ENCODE data around the gene MDM1.
A peak's percentile ranks its signal among the peaks of the same experiment; 100 is the strongest.

Gene MDM1

GRCh38 chr12:68331869-68332727 lies at the start of gene MDM1:
TSS of gene MDM1 (minus strand) at chr12:68332362. CDS start at chr12:68332245, 117 bp downstream.
- peak; percentile 96 for DNase-seq

- no peak for DNase-seq
Measured at GRCh38 chr12:68381476-68382219, 49.5 kb upstream of the MDM1 start.

DNA sequence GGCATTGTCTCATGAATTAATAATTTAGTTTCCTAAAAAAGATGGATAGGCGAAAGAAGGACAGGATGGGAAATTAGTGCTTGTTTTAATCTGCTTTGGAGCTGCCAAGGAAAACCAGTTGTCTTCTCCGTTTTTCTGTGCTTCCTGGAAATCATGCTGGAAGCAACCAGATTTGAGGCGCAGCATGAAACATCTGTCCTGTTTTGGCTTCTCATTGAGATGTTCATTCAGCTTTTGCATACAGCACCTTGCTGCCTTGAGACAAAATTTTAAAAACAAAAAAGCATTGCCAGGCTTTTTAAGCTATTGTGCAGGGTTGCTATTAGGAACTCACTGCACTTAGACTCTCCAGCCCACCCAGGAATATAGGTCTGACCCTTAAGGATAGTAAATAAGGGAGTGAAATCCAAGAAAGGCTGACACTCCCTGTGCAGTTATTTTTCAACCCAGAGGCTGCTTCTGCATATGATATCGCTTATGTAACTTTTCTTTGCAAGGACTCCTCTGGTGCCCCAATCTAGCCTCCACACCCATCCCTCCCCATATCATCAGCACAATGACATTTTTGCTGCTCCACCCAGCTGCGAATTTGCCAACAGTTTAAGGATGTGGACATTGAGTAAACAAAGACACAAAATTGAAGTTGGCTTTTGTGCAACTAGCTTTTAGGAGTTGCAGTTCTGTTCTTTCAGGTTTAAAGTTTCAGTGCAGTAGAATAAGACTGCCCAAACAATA lies 46.9 kb upstream of the MDM1 start:
- peak; percentile 35 for DNase-seq

- DNase-seq: no peak
Measured at GRCh38 chr12:68377881-68378280, 45.7 kb upstream of the MDM1 start.

- DNase-seq: no peak
Measured at GRCh38 chr12:68376901-68377300, 44.7 kb upstream of the MDM1 start.

GRCh38 chr12:68375756-68376695 lies 43.9 kb upstream of the MDM1 start:
- no peak for DNase-seq

DNA sequence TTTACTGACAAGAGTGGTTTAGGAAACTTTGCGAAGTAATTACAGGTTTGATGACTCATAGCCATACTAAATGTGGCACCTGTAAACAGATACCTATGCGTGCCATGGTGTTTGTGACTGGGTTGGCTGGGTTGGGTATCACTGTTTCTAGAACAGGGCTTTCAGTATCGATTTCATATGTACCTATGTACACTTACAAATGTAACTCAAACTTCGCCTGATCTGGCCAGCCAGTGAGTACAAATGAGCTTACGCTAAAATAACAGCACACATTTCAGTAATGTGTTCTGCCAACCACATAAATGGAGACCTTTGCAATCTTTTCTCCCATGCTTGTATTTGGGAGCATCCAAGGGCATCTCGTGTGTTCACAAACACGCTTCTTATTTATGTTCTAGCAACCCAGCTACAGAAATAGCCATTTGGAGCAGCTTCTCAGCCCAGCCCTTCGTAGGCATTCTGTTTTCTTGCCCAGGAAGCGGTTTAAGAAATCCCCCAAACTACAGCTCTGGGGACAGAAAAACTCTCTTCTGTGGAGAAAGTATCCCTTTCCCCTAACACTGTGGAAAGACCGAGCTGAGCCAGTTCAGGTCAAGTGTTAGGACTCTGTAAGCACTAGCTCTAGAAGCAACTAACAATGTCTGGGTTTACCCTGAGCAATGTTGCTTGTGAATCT lies 42.3 kb upstream of the MDM1 start:
- no peak for DNase-seq

- no peak for DNase-seq
Measured at GRCh38 chr12:68370667-68371066, 38.5 kb upstream of the MDM1 start.

DNA sequence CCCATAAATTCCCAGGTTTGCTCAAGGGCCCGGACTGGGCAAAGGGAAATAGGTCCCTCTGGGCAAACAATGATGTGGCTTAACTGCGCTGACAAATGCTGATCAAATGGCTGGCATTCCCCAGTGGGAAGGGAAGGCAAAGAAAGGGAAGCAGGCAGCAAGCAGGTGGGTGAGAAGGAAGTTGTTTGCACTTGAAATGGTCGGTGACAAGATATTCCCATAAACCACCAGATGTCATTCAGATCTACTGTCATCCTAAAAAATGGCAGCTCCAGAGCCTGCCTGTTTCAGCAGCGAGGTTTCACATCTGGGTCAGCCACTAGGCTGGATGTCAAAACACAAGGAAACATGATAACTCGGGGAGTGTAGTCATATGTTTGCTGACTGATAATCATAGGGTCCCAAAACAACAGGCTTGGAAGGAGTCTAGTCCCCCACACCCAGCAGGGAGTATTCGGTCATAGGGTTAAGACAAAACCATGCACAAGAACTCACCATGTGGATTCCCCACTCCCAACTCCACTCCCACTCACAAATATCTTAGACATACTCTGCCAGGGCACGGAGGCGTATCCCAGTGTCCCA lies 37.9 kb upstream of the MDM1 start:
- no peak for DNase-seq

- DNase-seq: no peak
Measured at GRCh38 chr12:68368327-68368726, 36.2 kb upstream of the MDM1 start.

DNA sequence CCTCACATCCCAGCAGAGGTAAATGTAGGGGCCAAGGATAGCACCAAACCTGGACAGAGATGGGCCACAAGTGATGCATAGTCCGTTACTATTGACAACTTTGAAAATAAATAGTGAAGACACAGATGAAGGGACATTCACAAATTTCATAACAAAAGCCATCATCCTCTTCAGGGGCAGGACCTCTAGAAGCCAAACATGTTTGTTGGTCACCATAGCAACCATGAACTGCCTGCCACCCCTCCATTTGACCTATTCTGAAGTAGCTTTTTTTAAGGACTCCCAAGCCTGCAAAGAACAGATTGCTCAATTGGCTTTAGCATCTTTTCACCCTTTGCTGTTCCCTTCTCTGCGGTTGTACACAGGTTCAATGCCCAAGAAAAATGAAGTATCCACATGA lies 35.7 kb upstream of the MDM1 start:
- peak; percentile 63 for DNase-seq

DNA sequence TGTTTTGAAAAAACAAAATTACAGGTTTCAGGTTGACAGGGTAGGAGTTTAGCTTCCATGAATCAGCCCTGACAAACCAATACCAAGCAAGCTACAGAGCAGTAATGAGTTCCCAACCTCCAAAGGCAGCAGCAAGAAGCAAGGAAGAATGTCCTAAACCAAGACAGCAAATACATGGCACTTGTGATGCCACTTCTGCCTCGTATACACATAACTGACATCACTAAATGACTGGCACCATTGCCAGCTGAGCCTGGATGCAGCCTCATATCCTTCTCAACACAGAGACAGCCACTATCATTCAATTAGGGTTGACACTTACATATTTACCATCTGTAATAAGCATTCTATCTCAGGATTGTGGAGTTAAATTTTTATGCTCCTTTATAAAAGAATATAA lies 35.0 kb upstream of the MDM1 start:
- DNase-seq: no peak

DNA sequence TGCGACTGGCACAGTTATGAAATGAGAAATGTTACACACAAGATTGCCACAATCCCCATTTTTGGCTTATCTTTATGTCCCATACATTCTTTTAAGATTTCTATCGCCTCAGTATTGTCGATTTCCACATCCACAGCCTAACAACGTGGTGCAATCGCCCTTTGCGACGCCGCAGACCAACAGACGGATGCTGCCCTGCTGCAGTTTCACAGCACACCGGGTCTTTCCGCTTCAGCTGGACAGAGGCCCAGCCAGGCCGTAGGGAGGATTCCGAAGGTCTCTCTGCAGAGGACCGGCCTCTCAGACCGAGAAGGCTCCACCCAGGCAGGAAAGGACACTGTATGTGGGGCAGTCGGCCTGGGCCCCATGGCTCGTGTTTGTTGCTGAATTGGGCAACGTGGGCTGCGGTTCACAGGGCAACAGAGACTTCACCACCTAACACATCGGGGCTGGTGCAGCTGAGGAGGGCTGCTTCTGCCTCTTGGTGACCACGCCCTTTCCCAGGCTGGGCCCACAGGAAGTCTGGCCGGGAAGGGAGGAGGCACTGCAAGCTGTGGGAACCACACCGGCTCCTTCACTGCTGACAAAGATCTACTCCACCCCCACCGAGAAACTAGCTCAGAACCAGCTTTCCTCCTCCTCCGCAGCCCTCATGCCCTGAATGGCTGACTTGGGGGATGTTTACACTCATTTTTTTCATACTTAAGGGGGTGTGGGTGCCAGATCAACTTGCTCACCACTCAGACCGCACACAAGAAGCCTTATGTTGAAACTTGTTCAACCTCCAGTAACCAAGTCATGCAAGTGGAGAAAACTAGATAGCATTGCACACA lies 32.9 kb upstream of the MDM1 start:
- DNase-seq: peak; percentile 92

DNA sequence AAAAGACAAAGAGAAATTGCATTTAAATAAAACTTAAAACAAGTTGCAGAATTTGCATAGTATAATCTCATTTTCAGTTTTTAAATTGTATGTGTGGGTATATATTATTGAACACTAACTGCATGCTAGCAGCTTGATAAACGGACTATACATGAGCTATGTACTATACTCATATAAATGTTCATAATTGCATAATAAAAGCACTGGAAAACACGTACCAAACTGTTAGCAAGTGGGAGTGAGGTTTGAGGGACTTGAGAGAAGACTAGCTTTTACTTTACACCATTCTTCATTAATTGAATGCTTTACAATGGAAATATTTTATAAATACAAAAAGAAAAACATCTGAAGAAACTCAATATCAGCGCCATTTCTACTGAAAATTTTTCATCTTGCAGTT lies 32.2 kb upstream of the MDM1 start:
- no peak for DNase-seq

DNA sequence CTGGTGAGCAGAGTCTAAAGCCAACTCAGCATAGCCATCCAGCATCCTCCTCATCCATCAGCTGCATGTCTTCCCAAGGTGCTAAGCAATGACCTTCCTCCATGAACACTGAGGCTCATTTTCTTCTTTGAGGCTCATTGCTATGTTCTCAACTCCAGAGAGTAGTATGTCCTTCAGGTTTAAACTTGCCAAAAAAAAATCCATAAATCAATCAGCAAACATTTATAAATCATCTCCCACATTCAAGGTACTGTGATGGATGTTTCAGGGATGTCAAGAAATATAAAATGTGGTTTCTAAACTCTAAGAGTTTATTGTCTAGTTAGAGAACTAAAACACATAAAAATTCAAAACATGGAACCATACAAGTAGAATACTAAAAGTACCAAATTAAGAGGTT lies 29.8 kb upstream of the MDM1 start:
- DNase-seq: no peak

GRCh38 chr12:68359674-68360073 lies 27.5 kb upstream of the MDM1 start:
- DNase-seq: no peak

- peak; percentile 49 for DNase-seq
Measured at GRCh38 chr12:68358532-68359485, 26.6 kb upstream of the MDM1 start.

DNA sequence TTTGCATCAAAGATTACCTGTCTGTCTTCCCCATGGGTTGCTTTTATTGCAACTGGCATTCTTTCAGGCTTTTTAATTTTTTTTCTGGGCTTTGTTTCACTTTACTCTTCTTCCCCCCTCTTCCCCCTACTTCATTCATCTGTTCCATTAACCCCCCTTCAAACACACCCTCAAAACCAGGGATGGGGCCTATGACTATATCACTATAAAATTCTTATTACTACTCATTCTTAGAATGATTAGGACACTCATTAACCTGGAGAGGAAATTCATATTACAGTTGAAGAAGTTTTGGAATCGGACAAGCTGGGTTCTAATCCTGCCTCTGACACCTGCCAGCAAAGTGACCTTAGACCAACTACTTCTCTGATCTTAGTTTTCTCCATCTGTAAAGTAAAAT lies 24.8 kb upstream of the MDM1 start:
- DNase-seq: no peak

GRCh38 chr12:68356060-68356695 lies 24.0 kb upstream of the MDM1 start:
- no peak for DNase-seq
